ENCODE measurements around the gene TRAP1. TPM values are rescaled to one million over a fixed set of nuclear protein-coding genes. Genes with fewer than 3 reads are reported as not detected.

TRAP1 gene
- total RNA-seq, 1 experiment from 2014 or later: 416 TPM

DNA sequence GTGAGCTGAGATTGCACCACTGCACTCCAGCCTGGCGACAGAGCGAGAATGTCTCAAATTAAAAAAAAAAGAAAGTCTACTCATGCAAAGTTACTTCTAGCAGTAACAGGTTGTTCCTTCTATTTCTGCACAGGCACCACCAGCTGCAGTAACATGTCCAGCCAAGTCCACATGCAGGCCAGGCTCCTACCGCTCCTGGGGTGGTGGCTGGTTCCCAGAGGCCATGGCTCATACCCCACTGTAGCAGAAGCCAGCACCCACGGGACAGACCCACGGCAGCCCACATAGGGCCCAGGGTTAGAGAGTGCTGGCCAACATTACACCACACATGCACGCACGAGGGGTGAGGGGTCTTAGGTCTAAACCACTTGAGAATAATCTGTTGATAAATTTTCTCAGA is 26.7 kb upstream of the TRAP1 start (continued):
- TF ChIP-seq, protein P1, sequence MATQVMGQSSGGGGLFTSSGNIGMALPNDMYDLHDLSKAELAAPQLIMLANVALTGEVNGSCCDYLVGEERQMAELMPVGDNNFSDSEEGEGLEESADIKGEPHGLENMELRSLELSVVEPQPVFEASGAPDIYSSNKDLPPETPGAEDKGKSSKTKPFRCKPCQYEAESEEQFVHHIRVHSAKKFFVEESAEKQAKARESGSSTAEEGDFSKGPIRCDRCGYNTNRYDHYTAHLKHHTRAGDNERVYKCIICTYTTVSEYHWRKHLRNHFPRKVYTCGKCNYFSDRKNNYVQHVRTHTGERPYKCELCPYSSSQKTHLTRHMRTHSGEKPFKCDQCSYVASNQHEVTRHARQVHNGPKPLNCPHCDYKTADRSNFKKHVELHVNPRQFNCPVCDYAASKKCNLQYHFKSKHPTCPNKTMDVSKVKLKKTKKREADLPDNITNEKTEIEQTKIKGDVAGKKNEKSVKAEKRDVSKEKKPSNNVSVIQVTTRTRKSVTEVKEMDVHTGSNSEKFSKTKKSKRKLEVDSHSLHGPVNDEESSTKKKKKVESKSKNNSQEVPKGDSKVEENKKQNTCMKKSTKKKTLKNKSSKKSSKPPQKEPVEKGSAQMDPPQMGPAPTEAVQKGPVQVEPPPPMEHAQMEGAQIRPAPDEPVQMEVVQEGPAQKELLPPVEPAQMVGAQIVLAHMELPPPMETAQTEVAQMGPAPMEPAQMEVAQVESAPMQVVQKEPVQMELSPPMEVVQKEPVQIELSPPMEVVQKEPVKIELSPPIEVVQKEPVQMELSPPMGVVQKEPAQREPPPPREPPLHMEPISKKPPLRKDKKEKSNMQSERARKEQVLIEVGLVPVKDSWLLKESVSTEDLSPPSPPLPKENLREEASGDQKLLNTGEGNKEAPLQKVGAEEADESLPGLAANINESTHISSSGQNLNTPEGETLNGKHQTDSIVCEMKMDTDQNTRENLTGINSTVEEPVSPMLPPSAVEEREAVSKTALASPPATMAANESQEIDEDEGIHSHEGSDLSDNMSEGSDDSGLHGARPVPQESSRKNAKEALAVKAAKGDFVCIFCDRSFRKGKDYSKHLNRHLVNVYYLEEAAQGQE (IDR thresholded peaks at IDR 0.05; ENCODE audit: low read depth): no peak
- TF ChIP-seq CEBPB (IDR thresholded peaks at IDR 0.05; ENCODE audit: low read depth) (no peak), EGR1 (IDR thresholded peaks at IDR 0.05; ENCODE audit: low read depth) (no peak), POLR2A (IDR thresholded peaks at IDR 0.05; ENCODE audit: borderline replicate concordance, extremely low read depth, insufficient read depth, insufficient read length) (no peak), ZFX (IDR thresholded peaks at IDR 0.05) (no peak)

DNA sequence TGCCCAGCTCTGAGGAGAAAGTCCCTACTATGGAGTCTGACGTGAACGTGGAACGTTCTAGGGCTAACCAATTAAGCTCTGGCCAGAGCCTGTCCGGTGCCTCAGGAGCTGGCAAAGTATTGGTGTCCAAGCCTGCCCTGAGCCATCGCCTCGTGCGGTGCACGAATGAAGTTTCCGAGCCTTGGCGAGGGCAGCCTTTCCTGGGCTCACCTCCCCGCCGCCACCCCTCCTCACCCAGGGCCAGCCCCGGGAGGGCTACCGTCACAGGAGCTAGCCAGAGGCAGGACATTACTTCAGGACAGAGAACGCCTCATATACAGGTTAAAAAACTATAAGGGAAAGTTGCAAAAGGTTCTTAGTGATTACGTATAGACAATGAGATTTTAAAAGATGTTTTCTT is 23.6 kb upstream of the TRAP1 start:
- no peak overlapping the region for H3K4me2 ChIP-seq (ENCODE audit: low read length)
- no peaks in the 10 kb centered on the region for H3K4me1 ChIP-seq (ENCODE audit: control insufficient read depth in 1 of 2, insufficient read depth in 2 of 2, low read length in 2 of 2)
- RAD21 ChIA-PET (ENCODE audit: low non-redundant PET in 1 of 2, low total read pairs in 2 of 2, uncharacterized antibody in 2 of 2, unreplicated experiment in 2 of 2): no interaction called here
- H3K9me2 ChIP-seq (ENCODE audit: insufficient read depth): no peaks in the 10 kb centered on the region
- H2AFZ ChIP-seq (ENCODE audit: low read depth, low read length, poor library complexity, severe bottlenecking): no peak overlapping the region
- POLR2A ChIA-PET: no interaction called here
- H3K79me2 ChIP-seq (ENCODE audit: insufficient read depth, low read length): no peaks in the 10 kb centered on the region
- intact Hi-C loops (cut with micrococcal nuclease): no loop called here
- H4K20me1 ChIP-seq (ENCODE audit: insufficient read depth): no peaks in the 10 kb centered on the region
- CTCF ChIA-PET: no interaction called here
- no peak overlapping the region for H3K9ac ChIP-seq (ENCODE audit: low read length)
- no peaks in the 10 kb centered on the region for H3K9me3 ChIP-seq (ENCODE audit: control insufficient read depth in 1 of 2, insufficient read depth in 1 of 2, low read depth in 1 of 2, low read length in 2 of 2)
- DNase-seq (ENCODE audit: low read depth, low spot score) (no peak), ATAC-seq (no peak)
- H3K27me3 ChIP-seq (ENCODE audit: insufficient read depth, low read length): no peaks in the 10 kb centered on the region
- no peak for TF ChIP-seq ATF3 (IDR thresholded peaks at IDR 0.05)
- TF ChIP-seq SP1 (IDR thresholded peaks at IDR 0.05; ENCODE audit: low read depth): no peak
- H3K4me3 ChIP-seq (replicated peaks in 1 of 2; ENCODE audit: low read depth in 1 of 2, low read length in 2 of 2): no peak overlapping the region
- no peak overlapping the region for H3K27ac ChIP-seq (ENCODE audit: low read depth, low read length)
- peaks cover 21 to 32% of the 10 kb centered on the region in 2 experiments; a peak in 3 of 4 replicates for H3K36me3 ChIP-seq (ENCODE audit: control insufficient read depth in 1 of 2, insufficient read depth in 2 of 2, low read length in 2 of 2)
- no TSS peak for BruUV-seq (replicated peaks)
